ENCODE results near the gene GNAQ.

The GNAQ gene

DNA sequence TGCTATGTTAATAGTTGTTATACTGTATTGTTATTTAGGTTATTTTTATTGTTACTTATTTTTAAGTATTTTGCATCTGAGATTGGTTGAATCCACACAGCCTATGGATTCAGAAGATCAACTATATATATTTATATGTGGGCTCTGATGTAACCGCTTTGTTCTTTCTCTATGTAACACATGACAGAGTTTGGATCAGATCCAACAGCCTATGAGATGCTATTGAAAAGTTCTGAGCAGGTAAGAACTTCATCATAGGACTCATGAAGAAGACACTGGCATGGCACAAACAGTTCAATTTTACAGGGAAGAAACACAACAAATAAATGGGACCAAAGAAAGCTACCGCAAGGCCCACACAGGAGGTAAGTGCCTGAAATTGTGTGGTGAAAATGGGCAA, 93.4 kb downstream of the GNAQ start:
- DNase-seq = peak; percentile 50

DNA sequence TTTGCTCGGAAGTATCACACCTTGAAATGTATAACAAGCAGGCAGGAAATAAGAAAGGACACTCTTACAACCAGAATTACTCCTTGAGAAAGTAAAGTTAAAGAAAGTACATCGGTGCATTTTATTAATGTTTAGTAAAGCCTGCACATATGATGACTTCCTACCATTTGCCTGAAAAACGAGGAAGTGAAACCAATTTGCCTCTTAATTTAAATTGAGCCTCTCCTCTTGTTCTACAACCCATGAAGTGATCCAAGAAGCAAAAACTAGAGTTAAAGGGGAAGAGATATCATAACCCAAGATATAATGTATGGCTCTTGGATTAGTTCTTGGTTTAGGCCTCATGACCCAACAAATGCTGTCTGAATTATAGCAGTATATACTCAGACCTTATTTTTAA, 95.6 kb downstream of the GNAQ start:
- DNase-seq = no peak

DNA sequence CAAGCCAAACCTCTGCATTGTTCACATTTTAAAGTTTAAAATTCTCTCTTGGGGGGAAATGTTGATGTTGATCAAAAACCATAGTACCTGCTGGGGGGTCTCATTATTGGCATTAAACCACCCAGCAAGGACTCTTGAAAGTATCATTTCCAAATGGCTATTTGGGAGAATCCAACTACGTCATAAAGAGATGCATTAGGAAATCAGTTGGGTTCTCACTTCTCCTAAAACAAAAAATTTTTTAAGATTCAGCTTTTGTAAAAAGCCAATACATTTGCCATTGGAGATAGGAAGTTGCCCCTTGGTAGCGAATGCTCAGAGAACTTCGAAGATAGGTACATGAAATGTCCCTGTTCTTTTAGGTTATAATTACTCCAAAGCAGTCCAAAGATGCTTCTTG, 96.4 kb downstream of the GNAQ start:
- DNase-seq = no peak

DNA sequence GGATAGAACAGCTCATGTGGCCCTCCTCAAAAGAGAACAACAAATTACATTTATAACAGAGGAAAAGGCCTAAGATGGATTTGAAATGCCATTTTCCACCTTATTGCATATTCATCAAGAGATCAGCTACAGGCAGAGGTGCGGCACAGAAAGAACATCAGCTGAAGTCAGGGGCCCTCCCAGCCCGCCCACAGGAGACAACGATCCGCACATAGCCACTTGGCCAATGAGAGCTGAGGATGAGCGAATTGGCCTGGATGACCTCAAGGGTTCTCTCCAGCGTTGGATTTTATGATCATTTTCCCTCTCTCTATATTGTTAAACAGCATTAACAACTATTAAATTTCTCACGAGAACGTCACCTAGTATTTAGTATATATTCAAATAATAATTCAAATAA, 97.6 kb downstream of the GNAQ start:
- DNase-seq = no peak

DNA sequence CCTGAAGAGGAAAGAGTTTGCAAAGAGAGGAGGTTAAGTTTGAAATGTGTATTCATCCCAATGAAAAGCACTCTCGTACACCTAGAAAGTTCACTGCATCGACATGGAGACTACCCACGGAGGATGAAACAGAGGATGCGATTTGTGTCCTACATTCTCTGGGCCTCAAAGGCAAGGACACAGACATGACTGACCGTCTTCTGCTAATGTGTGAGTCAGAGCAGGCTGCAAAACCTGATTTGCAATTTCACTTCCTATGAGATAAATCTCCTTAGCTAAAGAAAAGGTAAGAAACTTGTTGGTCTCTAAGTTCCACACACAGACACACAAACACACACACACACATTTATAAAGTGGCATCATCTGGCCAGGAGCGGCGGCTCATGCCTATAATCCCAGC, 98.6 kb downstream of the GNAQ start:
- DNase-seq = no peak

DNA sequence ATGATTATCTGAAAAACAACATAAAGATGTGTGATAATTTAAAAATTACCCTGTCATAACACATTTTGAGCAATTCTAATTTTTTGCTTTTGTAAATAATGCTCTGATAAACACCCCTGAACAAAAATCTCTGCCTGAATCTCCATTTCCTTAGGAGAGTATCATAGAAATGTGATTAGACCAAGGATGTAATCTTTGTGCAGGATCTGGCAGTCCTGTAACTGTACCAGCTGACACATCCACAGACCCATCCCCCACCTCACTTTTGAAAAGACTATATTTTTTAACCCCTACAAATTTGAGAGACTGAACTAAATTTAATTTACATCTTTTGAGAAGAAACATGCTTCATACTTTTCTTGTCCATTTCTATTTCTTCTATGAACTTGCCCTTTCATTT, 101.7 kb downstream of the GNAQ start:
- DNase-seq = no peak

DNA sequence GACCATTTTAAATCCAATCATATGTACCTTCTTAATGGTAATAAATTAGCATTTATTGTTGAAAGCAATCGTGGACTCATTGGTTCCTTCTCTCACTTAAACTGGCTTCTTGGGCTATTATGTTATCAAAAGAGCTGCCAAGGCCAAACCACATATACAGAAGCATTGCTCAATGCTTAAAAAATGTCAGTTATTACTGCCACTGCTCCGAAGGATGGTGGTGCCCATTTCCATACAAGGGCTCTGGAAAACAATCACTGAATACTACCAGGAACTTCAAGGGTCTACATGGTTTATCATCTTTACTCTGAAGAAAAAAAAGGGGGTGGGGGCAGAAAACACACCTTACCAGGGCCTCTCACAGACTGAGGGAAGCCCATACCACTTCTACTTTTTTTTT, 104.3 kb downstream of the GNAQ start:
- DNase-seq = no peak

DNA sequence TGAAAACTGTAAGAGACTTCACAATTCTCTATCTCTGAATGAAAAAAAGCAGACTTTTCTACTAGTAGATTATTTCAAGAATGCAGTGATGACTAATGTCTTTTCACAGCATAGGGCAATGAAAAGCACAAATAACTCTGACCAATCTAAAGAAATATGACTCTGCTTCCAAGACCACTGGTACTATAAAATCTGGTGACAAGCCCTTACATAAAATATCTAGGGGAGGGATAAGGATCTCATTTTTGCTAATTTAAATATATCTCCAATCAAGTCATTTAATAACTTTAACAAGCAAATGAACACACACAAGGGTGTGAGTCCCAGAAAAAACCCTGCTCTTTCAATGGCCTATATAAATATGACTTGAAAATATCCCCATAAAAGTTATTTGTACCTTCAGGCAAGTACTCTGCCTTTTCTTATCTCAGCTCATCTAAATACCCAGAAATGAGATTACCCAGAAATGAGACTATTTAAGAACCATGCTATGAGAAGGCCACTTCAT, 105.2 kb downstream of the GNAQ start:
- DNase-seq = peak; percentile 71

DNA sequence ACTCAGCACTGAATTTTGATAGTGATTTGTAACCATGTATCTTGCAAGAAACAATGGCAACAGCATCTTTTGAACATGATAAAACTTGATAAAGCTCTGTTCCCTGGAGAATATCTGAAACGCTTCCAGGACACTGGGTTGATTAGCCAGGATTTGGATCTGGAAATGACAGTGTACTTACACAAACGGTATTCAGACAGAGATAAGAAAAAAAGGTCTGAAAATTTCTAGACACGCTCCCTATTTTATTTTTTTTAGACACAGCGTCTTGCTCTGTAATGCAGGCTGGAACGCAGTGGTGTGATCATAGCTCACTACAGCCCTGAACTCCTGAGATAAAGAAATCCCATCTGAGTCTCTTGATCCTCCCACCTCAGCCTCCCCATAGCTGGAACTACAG, 109.0 kb downstream of the GNAQ start:
- peak; percentile 77 for DNase-seq

DNA sequence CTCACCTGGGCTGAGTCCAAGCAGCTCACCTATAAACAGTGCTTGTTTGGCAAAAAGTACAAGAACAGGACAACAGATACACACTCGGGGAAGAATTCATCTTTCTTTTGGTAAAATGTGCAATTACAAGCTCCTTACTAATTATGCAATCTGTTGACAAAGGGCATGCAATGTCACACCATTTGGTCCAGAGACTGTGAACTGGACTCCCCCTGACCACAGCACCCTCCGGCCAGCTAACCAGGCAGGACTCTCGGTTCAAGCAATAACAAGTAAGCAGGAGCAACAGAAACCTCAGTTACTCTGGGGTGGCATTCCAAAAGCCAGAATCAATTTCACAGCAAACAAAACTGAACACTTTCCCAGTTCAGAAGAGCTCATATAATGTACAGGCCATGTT, 113.8 kb downstream of the GNAQ start:
- no peak for DNase-seq

DNA sequence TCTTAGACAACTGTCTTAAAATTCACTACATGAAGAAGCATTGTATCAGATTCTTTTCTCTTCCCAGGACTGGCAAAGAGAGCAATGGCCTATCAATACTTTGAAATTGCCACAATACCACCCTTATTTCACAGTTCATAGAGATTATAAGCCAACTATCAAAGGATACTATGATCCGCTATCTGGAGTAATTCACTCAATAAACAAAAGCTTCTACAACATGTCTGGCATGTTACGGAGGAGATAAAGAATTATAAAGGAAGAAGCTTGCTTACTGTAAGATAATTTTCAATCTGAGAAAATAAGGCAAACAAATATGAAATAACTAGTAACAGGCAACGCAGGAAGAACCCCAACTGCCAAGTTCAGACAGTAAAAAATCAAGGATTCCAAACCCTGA, 114.8 kb downstream of the GNAQ start:
- DNase-seq = peak; percentile 56

DNA sequence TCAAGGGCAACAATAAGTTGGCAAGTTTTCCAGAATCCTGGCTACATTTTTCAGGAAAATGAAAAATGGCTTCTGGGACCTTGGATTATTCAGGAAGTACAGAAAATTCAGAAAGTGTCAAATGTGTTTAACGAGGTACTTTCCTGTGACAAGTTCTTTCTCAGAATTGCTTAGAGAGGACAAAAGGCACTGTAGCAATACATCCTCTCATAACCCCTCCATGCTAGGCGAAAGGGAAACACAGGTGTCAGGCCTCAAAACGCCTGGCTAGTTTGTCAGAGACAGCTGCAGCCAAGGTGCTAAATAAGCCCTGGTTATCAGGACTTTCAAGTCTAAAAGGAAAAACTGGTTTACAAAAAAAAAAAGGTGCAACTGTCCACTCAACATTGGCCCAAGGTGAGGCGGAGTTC, 115.2 kb downstream of the GNAQ start:
- no peak for DNase-seq

DNA sequence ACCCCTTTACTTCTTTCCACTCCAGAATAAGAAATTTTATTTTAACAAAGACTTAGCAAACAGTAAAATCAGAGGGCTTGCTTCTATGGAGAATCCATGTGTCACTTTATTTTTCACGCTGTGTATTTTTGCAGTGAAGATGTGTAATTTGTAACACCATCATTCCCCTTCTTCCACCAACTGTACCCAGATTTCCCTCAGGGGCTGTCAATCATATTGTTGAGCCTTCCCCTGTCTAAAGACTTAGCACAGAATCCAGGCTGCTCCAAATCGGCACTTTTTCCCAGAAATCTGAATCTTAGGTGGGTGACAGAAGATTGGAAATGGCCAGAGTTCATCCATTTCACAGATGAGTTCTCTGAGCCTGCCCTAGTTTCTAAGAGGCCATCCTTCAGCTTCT, 115.9 kb downstream of the GNAQ start:
- DNase-seq = no peak

DNA sequence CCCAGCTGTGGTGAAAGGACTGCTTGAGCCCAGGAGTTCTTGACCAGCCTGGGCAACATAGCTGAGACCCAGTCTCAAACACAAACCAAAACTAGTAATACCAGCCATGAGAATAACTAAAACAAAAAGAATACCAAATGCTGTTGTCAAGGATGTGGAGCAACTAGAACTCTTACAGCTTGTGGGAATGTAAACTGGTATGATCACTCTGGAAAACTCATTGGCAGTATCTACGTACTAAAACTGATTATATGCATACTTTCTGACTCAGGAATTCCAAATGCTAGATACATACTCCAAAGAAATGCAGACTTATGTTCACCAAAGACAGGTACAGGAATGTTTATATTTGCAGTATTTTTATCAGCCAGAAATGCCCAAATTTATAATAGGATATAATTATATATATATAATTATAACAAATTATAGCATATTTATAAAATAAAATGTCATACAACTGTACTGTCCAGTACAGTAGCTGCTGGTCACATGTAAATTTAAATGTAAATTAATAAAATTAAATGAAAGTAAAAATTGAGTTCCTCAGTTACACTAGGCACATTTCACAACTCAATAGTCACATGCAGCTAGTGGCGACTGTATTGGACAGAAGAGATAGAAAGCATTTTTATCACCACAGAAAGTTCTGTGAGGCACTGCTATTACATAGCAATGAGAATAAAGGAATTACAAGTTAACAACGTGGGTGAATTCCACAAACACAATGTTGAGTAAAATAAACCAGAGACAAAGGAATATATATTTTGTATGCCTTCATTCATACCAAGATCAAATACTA, 118.5 kb downstream of the GNAQ start:
- no peak for DNase-seq

DNA sequence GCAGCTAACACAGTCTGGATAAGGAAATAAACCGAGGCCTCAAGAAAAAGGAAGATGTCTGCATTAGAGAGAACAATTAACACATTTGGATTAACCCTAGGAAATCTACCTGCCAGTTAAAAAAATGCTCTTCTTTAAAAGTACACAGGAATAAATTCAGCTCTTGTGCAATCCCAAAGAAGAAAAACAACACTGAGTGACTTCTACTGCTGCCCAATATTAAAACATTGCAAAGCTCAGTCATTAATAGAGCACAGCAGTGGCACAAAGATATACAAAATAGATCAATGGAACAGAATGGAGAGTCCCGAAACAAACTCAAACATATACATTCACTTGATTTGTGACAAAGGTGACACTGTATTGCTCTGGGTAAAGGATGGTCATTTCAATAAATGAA, 119.7 kb downstream of the GNAQ start:
- no peak for DNase-seq

DNA sequence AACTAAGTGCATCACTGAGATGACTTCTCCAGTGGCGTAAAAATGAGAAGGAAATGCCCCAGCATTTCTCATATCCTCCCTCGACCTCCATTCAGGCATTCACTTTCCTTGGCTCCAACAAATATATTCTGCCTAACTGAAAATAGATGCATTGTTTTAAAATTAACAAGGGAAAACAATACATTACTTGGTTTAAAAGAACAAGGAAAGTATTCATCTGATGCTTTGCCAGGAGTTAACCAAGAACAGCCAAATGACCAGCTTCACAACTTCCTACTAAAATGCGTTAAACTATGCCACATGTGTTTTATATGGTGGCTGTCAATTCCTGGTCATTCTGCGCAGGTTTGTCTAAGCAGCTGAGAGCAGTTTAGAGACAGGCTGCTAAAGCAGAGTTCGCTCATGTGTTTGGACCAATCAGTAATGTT, 121.4 kb downstream of the GNAQ start:
- peak; percentile 74 for DNase-seq

DNA sequence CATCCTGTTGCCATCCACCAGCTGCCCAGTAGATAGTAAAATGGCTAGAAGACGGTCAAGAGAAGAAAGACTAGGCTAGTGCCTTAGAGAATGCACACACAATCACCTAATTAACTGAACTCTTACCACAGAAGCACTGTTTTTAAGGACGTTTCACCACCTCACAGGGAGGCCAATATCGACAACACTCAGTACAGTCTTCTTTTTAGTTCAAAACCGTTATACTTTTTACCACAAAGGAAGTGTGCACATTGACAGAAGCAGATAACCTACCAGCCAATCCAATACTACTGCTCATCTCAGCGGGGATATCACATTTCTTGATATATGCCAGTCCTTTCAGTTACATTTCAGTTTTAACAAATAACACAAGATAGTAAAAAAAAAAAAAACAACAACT, 122.3 kb downstream of the GNAQ start:
- DNase-seq = peak; percentile 98

DNA sequence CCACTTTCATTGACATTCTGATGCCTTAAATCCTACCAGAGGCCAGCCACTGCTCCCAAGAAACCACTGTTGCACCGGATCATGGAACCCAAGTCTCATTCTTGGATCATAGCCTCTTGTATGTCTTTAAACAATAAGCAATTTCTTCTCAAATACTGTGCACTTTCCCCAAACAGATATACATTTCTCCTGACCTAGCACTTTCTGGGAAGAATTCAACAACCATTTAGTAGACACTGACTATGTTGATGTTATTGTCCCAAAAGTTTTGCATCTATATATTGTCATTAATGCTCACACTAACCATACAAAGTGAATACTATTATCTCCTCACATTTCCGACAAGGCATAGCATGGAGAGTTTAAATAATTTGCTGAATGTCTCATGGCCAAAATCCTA, 123.3 kb downstream of the GNAQ start:
- no peak for DNase-seq

DNA sequence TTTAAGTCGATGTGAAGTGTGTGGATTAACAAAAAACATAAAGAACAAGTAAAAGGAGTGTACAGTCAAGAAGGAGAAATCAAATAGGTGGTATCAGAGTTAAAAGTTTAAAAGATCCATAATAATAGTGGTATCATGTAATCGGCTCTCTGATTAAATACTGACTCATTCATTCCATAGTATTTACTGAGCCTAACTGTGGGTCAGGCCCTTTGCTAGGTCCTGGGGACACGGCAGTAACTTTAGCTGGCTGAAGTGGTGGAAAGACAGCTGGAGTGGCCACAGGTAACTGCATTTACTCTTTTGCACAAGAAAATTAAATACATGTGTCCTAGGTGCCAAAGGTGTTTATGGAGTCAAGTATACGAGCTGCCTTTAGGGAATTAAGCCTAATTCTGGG, 124.0 kb downstream of the GNAQ start:
- peak; percentile 62 for DNase-seq

DNA sequence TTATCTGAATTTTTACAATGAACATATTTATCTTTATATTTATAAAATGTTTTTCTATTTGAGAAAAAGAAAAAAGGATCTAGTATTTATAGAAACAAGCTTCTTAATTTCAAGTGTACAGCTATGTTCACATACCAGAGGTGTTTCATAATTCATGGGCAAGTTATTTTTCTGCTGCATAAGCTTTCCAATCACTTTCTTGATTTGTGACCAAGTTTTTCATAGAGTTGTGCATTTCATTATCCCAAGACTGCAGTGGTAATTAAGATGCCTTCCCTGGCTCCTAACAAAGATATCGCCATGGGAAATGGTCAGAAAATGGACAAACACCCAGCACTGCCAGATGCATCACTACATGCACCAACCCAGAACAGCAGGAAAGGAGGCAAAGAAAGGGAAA, 124.6 kb downstream of the GNAQ start:
- no peak for DNase-seq

DNA sequence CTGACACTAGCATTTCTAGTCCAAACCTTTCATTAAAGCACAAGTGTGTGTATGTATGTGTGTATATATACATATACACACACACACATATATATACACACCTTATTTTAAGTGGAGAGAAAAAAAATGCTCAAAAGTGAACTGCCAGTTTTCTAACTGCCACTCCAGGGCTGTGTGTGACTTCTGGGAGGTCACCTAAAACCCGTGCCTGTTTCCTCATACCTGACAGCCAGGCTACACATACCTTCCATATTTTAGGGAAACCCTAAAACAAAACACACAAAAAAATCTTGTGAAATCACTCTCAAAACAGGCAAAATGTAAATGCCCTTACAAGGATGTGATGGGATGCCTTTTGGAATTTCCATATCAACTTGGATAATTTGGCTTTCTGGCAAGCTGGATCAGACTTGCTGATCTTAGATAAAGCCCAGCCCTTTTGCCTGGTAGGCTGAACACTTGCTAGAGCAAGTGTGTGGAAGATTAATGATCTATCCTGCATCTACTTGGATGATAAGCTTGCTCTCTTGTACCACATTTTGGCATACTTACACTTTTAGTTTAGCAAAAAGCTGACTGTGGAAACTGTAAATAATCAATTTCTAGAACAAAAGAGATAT, 127.8 kb downstream of the GNAQ start:
- DNase-seq = peak; percentile 58

DNA sequence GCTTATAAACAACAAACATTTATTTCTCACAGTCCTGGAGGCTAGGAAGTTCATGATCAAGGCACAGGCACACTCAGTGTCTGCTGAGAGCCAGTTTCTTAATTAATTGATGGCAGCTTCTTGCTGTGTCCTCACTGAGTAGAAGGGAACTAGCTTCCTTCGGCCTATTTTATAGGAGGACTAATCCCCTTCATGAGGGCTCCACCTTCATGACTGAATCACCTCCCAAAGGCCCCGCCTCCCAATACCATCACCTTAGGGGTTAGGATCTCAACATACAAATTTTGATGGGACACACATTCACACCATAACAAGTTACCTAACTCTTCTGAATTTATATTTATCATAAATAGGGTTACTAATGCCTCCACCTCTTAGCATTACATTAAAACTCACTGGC, 129.8 kb downstream of the GNAQ start:
- DNase-seq = no peak

DNA sequence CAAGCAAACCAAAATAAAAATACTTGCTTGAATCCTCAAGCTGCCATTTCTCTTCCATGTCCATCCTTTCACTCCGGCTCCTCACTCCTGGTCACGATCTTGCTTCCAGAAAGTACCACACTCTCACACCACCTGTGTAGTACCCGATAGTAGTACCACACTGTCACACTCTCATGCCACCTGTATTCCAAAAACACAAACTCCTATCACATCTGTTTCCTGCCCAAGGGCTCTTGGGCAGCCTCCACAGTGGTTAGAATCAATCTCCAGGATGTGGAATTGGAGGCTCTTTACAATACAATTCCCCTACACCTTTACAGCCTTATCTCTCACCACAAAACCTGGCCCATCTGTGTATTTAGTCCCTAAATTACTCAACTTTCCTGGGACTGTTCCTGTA, 130.6 kb downstream of the GNAQ start:
- no peak for DNase-seq

DNA sequence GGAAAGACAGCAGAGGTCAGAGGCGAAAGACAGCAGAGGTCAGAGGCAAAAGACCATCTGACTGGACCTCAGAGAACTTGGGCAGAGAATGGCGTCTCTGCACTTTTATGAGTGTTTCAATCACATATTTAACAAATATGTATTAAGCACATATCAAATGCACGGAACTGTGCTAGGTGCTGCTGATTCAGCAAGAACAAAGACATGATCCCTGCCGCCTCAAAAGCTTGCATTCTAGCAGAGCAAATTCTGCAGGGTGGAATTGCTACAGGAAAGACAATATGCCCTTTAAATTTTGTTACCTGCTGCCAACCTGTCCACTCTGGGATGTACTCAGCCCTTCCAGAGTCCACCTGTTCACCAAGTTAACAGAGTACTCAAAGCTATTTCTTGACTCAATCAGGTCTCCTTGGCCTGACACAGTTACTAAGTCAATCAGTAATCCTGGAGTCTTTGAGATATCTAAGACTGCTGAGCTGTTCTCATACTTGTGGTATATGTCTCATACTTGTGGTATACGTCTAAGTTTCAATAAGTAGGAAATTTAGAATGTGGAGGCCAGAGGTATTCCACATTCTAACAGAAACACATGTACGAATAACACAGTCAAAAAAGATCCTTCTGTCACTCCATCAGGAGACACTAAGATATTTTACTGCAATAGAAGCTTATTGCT, 131.8 kb downstream of the GNAQ start:
- no peak for DNase-seq

Data from hematopoietic multipotent progenitor cell treated with erythropoietin and hydrocortisone succinate and interleukin-3 and kit ligand, for 8 days (in vitro differentiated cells).